CD4-positive, CD25-positive, alpha-beta regulatory T cell (primary cell): ENCODE results near the gene DTX2. TPM values are rescaled to one million over a fixed set of nuclear protein-coding genes. Genes with fewer than 3 reads are reported as not detected.
A peak's percentile ranks its signal among the peaks of the same experiment; 100 is the strongest.
"Not testable (repeated sequence)": the region's sequence is repeated elsewhere in the genome, so short reads cannot be mapped to it uniquely, and the experiment has no call there.

Experiments
- ATAC-seq, 2 donors: fragments of 150-1000 bp; cut with Tn5 transposase; one replicate each; pipeline ENCODE4 v1.10.0; 2021; ENCODE audit warnings: low read depth in 2 of 2, moderate number of reproducible peaks in 2 of 2, moderate library complexity in 1 of 2
- DNase-seq, 3 donors: peaks; one replicate each; pipeline versions ENCODE4 v3.0.0 to v3.0.0-alpha.2; 2012 to 2022; ENCODE audit warnings: mixed read lengths in 1 of 3
- H3K27ac ChIP-seq: one replicate; pipeline ENCODE4 v1.7.0; 2013; ENCODE audit warnings: mild to moderate bottlenecking, low read length; ENCODE audit not compliant: insufficient read depth, poor library complexity, severe bottlenecking
- H3K27me3 ChIP-seq: one replicate; pipeline ENCODE4 v1.7.0; 2013; ENCODE audit warnings: low read length; ENCODE audit not compliant: control insufficient read depth, insufficient read depth
- H3K36me3 ChIP-seq: one replicate; pipeline ENCODE4 v1.7.0; 2013; ENCODE audit warnings: mild to moderate bottlenecking, low read length, moderate library complexity; ENCODE audit not compliant: control insufficient read depth, insufficient read depth
- H3K4me1 ChIP-seq: 2 replicates; pipeline ENCODE4 v1.7.0; 2013; ENCODE audit warnings: mild to moderate bottlenecking, low read length; ENCODE audit not compliant: insufficient read depth, control insufficient read depth, poor library complexity, severe bottlenecking
- H3K4me3 ChIP-seq: one replicate; pipeline ENCODE4 v1.7.0; 2013; ENCODE audit warnings: low read depth, mild to moderate bottlenecking, low read length, moderate library complexity
- H3K9me3 ChIP-seq, 2 experiments: 1 replicate in 1 of 2; 2 replicates in 1 of 2; pipeline ENCODE4 v1.7.0; 2013; ENCODE audit warnings: low read length in 2 of 2, mild to moderate bottlenecking in 1 of 2, moderate library complexity in 1 of 2; ENCODE audit not compliant: control insufficient read depth in 2 of 2
- H3K27ac Mint-ChIP-seq, 3 donors: one replicate each; pipeline ENCODE4 v1.8.0; 2020 to 2022; ENCODE audit warnings: mild to moderate bottlenecking in 3 of 3, mixed read lengths in 3 of 3, moderate library complexity in 2 of 3
- H3K27me3 Mint-ChIP-seq: one replicate; pipeline ENCODE4 v1.8.0; 2022; ENCODE audit warnings: mild to moderate bottlenecking, mixed read lengths
- H3K36me3 Mint-ChIP-seq: one replicate; pipeline ENCODE4 v1.8.0; 2020; ENCODE audit warnings: mixed read lengths
- H3K4me1 Mint-ChIP-seq, 4 donors: one replicate each; pipeline ENCODE4 v1.8.0; 2020 to 2022; ENCODE audit warnings: mixed read lengths in 4 of 4, mild to moderate bottlenecking in 1 of 4
- H3K4me3 Mint-ChIP-seq, 4 donors: one replicate each; pipeline ENCODE4 v1.8.0; 2020 to 2022; ENCODE audit warnings: mild to moderate bottlenecking in 4 of 4, mixed read lengths in 4 of 4, moderate library complexity in 3 of 4
- H3K9me3 Mint-ChIP-seq, 7 donors: one replicate each; pipeline ENCODE4 v1.8.0; 2020 to 2022; ENCODE audit warnings: mixed read lengths in 7 of 7, mild to moderate bottlenecking in 3 of 7, moderate library complexity in 2 of 7
- polyA plus RNA-seq, 4 donors: library from polyadenylated mRNA; unstranded; fragments of 300-500 nt; fragmentation: Illumina TruSeq; gene quantifications; one replicate each; pipeline ENCODE4 v1.2.3, GENCODE V29; 2021
- total RNA-seq: library from RNA; stranded (reverse); gene quantifications from one replicate; pipeline ENCODE4 v1.2.3, GENCODE V29; 2022

The DTX2 gene
- total and polyA plus RNA-seq, 5 donors from 2014 or later, result 10.7 to 36.0 (median 15.9) TPM

GRCh38 chr7:76506081-76506440 is 44.6 kb downstream of the DTX2 start:
- Histone ChIP-seq H3K4me1 (no peaks in the 10 kb centered on the region), H3K4me3 (no peak overlapping the region), H3K36me3 (peaks cover 3% of the 10 kb centered on the region), H3K27ac (no peak overlapping the region), H3K27me3 (no peaks in the 10 kb centered on the region), H3K9me3 (no peaks in the 10 kb centered on the region)
- H3K27me3 Mint-ChIP-seq, result no peaks in the 10 kb centered on the region
- ATAC-seq (no peak), DNase-seq (no peak)
- H3K27ac Mint-ChIP-seq, result peak overlapping the region in 1 of 3 donors; percentile 56
- H3K4me1 Mint-ChIP-seq, result peaks cover 0 to 2% (median 0%) of the 10 kb centered on the region in 4 donors
- no peaks in the 10 kb centered on the region for H3K9me3 Mint-ChIP-seq
- no peak overlapping the region for H3K4me3 Mint-ChIP-seq
- no peaks in the 10 kb centered on the region for H3K36me3 Mint-ChIP-seq

GRCh38 chr7:76506643-76507042 is 45.1 kb downstream of the DTX2 start:
- H3K36me3 ChIP-seq, ATAC-seq, H3K4me3 Mint-ChIP-seq, H3K4me3 ChIP-seq, H3K9me3 ChIP-seq, H3K27ac ChIP-seq, H3K27me3 ChIP-seq, H3K4me1 Mint-ChIP-seq, H3K4me1 ChIP-seq, H3K9me3 Mint-ChIP-seq, H3K27me3 Mint-ChIP-seq, H3K36me3 Mint-ChIP-seq, DNase-seq: not testable (repeated sequence)
- peak overlapping the region in 2 of 3 donors; percentile 56 to 69 for H3K27ac Mint-ChIP-seq

- no peaks in the 10 kb centered on the region for H3K27me3 Mint-ChIP-seq
- ATAC-seq, result no peak
- Histone ChIP-seq H3K9me3 (no peaks in the 10 kb centered on the region), H3K4me3 (no peak overlapping the region), H3K4me1 (no peaks in the 10 kb centered on the region), H3K36me3 (no peaks in the 10 kb centered on the region), H3K27ac (no peak overlapping the region), H3K27me3 (no peaks in the 10 kb centered on the region)
- H3K4me3 Mint-ChIP-seq, result no peak overlapping the region
- no peak overlapping the region for H3K27ac Mint-ChIP-seq
- no peaks in the 10 kb centered on the region for H3K9me3 Mint-ChIP-seq
- DNase-seq, result no peak
- no peaks in the 10 kb centered on the region for H3K36me3 Mint-ChIP-seq
- peaks cover 0 to 2% (median 0%) of the 10 kb centered on the region in 4 donors for H3K4me1 Mint-ChIP-seq
Measured at GRCh38 chr7:76507723-76508406, 46.4 kb downstream of the DTX2 start.

GRCh38 chr7:76509931-76510877 is 48.7 kb downstream of the DTX2 start, which contains the start of gene UPK3B:
Gene UPK3B, plus strand, starts transcription at chr7:76510552. Its CDS starts 101 bp downstream, at chr7:76510653.
- peaks cover 4% of the 10 kb centered on the region for H3K27me3 Mint-ChIP-seq

GRCh38 chr7:76511200-76511910 is 49.8 kb downstream of the DTX2 start:
- not testable (repeated sequence) for ATAC-seq, H3K27me3 ChIP-seq, H3K36me3 Mint-ChIP-seq, H3K27ac Mint-ChIP-seq, H3K9me3 Mint-ChIP-seq, H3K27me3 Mint-ChIP-seq, H3K27ac ChIP-seq, H3K4me1 Mint-ChIP-seq, H3K4me1 ChIP-seq, H3K4me3 ChIP-seq, H3K4me3 Mint-ChIP-seq, H3K36me3 ChIP-seq, H3K9me3 ChIP-seq, DNase-seq

More at GRCh38 chr7:76509931-76510877, 48.7 kb downstream of the DTX2 start, which contains the start of gene UPK3B:
- no peak within 1 kb of the TSS for H3K4me3 ChIP-seq
- ATAC-seq, result peak in 1 of 2 donors; percentile 19
- no peak within 1 kb of the TSS for H3K27ac Mint-ChIP-seq
- no peaks in the 10 kb centered on the region for H3K27me3 ChIP-seq
- H3K36me3 Mint-ChIP-seq, result no peaks in the 10 kb centered on the region
- peak in 1 of 3 donors; percentile 27 for DNase-seq
- no peaks in the 10 kb centered on the region for H3K9me3 ChIP-seq
- H3K4me1 ChIP-seq, result no peaks in the 10 kb centered on the region
- H3K27ac ChIP-seq, result no peak within 1 kb of the TSS
- H3K9me3 Mint-ChIP-seq, result peaks cover 0 to 1% (median 0%) of the 10 kb centered on the region in 7 donors
- H3K36me3 ChIP-seq, result no peaks in the 10 kb centered on the region
- no peak within 1 kb of the TSS for H3K4me3 Mint-ChIP-seq
- peaks cover 0 to 2% (median 0%) of the 10 kb centered on the region in 4 donors for H3K4me1 Mint-ChIP-seq

- DNase-seq, H3K4me1 Mint-ChIP-seq, ATAC-seq: not testable (repeated sequence)
Measured at GRCh38 chr7:76511911-76512885, 50.7 kb downstream of the DTX2 start.

More at GRCh38 chr7:76511911-76512885, 50.7 kb downstream of the DTX2 start:
- H3K36me3 Mint-ChIP-seq, H3K27ac ChIP-seq, H3K4me3 Mint-ChIP-seq, H3K36me3 ChIP-seq, H3K27me3 ChIP-seq, H3K4me1 ChIP-seq, H3K27ac Mint-ChIP-seq, H3K27me3 Mint-ChIP-seq, H3K9me3 Mint-ChIP-seq, H3K9me3 ChIP-seq, H3K4me3 ChIP-seq: not testable (repeated sequence)
